Liver (tissue), 3 donors: Measurements from ENCODE around the gene FGF21.

Experiments
- EGR1 ChIP-seq, 2 donors: IDR thresholded peaks; 2 replicates each; pipeline ENCODE4 v1.6.1; 2016 to 2018; ENCODE audit warnings: antibody characterized with exemption in 2 of 2, low read depth in 2 of 2
- RXRA ChIP-seq, 2 donors: IDR thresholded peaks; 2 replicates each; pipeline ENCODE4 v1.6.1; 2017 to 2018; ENCODE audit warnings: antibody characterized with exemption in 2 of 2, mild to moderate bottlenecking in 1 of 2
- TF ChIP-seq, protein P1 (sequence below): fragments of 150-350 bp; IDR thresholded peaks from 2 replicates; pipeline ENCODE4 v1.5.1; 2017; ENCODE audit warnings: improper control_type of control experiment, low read depth, low read length; ENCODE audit not compliant: missing input control
- TF ChIP-seq, protein P2 (sequence below): IDR thresholded peaks from 2 replicates; pipeline ENCODE4 v1.6.1; 2016; ENCODE audit warnings: antibody characterized with exemption, mild to moderate bottlenecking
- donor health status: healthy.
- donor health status: healthy.

DNA sequence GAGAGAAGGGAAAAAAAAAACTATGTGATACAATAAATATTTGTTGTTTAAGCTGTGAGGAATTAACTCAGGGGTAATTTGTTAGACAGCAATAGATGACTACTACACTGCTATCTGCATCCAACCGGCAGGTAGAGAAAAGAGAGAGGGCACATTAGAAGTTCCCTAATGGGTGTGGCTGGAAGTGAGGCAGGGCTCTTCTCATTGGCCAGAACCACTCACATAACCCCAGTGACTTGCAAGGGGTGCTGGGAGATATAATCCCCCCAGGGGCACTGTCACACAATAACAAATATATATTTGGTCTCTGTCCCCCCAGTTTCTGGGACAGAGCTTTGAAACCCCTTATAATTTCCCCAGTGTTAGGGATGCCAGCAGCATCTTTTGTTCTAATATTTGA lies 24.3 kb downstream of the FGF21 start:
- TF ChIP-seq, protein P1, sequence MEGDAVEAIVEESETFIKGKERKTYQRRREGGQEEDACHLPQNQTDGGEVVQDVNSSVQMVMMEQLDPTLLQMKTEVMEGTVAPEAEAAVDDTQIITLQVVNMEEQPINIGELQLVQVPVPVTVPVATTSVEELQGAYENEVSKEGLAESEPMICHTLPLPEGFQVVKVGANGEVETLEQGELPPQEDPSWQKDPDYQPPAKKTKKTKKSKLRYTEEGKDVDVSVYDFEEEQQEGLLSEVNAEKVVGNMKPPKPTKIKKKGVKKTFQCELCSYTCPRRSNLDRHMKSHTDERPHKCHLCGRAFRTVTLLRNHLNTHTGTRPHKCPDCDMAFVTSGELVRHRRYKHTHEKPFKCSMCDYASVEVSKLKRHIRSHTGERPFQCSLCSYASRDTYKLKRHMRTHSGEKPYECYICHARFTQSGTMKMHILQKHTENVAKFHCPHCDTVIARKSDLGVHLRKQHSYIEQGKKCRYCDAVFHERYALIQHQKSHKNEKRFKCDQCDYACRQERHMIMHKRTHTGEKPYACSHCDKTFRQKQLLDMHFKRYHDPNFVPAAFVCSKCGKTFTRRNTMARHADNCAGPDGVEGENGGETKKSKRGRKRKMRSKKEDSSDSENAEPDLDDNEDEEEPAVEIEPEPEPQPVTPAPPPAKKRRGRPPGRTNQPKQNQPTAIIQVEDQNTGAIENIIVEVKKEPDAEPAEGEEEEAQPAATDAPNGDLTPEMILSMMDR = no peak
- TF ChIP-seq RXRA (IDR thresholded peaks at IDR 0.05) = no peak
- TF ChIP-seq, protein P2, sequence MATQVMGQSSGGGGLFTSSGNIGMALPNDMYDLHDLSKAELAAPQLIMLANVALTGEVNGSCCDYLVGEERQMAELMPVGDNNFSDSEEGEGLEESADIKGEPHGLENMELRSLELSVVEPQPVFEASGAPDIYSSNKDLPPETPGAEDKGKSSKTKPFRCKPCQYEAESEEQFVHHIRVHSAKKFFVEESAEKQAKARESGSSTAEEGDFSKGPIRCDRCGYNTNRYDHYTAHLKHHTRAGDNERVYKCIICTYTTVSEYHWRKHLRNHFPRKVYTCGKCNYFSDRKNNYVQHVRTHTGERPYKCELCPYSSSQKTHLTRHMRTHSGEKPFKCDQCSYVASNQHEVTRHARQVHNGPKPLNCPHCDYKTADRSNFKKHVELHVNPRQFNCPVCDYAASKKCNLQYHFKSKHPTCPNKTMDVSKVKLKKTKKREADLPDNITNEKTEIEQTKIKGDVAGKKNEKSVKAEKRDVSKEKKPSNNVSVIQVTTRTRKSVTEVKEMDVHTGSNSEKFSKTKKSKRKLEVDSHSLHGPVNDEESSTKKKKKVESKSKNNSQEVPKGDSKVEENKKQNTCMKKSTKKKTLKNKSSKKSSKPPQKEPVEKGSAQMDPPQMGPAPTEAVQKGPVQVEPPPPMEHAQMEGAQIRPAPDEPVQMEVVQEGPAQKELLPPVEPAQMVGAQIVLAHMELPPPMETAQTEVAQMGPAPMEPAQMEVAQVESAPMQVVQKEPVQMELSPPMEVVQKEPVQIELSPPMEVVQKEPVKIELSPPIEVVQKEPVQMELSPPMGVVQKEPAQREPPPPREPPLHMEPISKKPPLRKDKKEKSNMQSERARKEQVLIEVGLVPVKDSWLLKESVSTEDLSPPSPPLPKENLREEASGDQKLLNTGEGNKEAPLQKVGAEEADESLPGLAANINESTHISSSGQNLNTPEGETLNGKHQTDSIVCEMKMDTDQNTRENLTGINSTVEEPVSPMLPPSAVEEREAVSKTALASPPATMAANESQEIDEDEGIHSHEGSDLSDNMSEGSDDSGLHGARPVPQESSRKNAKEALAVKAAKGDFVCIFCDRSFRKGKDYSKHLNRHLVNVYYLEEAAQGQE = no peak
- no peak for TF ChIP-seq EGR1 (IDR thresholded peaks at IDR 0.05; ENCODE audit: low read depth in 2 of 2)
